HCT116 (cell line): ENCODE data around the gene PSMC3IP. TPM values are rescaled to one million over a fixed set of nuclear protein-coding genes. Genes with fewer than 3 reads are reported as not detected.
A peak's percentile ranks its signal among the peaks of the same experiment; 100 is the strongest.
"Not testable (repeated sequence)": the region's sequence is repeated elsewhere in the genome, so short reads cannot be mapped to it uniquely, and the experiment has no call there.

ENCODE experiments used
- ATAC-seq: fragments of 200-7000 bp; cut with Tn5 transposase; 2 replicates; pipeline ENCODE4 v1.9.1; 2020; ENCODE audit warnings: mild to moderate bottlenecking, moderate library complexity
- BruUV-seq: library from RNA; stranded (reverse); fragments of 400-500 nt; replicated peaks from 2 replicates; lab custom pipeline; 2021; lab: Mats Ljungman, UMichigan
- CTCF ChIA-PET: fragments of 300-600 bp; sonication (Branson Sonifier 250); formaldehyde crosslinking; loops from one replicate; lab custom pipeline; 2021; ENCODE audit warnings: antibody characterized with exemption; lab: Charles Lee
- POLR2A ChIA-PET: fragments of 300-600, 350-600 bp; sonication (Branson Sonifier 250); formaldehyde crosslinking; loops from one replicate; lab custom pipeline; 2021; ENCODE audit warnings: antibody characterized with exemption; lab: Charles Lee
- RAD21 ChIA-PET, 2 experiments: fragments of 300-600 bp; sonication (Branson Sonifier 250); formaldehyde crosslinking; loops; one replicate each; lab custom pipeline; 2023; ENCODE audit warnings: low total read pairs in 2 of 2; ENCODE audit not compliant: uncharacterized antibody in 2 of 2, unreplicated experiment in 2 of 2, low non-redundant PET in 1 of 2; lab: Charles Lee
- DNase-seq: peaks from one replicate; pipeline ENCODE4 v3.0.0-alpha.2; 2010; ENCODE audit warnings: low read depth, low spot score
- H2AFZ ChIP-seq: fragments of 200-600 bp; shearing (Covaris generic), sonication (generic); 2 replicates; pipeline ENCODE4 v1.6.1; 2017; ENCODE audit warnings: low read depth, mixed run types, mixed read lengths, antibody characterized with exemption, low read length; ENCODE audit not compliant: poor library complexity, severe bottlenecking
- H3K27ac ChIP-seq: 2 replicates; pipeline ENCODE4 v1.5.1; 2012; ENCODE audit warnings: low read depth, low read length
- H3K27me3 ChIP-seq: fragments of 200-600 bp; sonication (generic); 2 replicates; pipeline ENCODE4 v1.6.1; 2016; ENCODE audit warnings: mixed run types, low read length, mixed read lengths; ENCODE audit not compliant: insufficient read depth
- H3K36me3 ChIP-seq, 2 experiments: fragments of 200-500 bp in 1 of 2; fragments of 200-600 bp in 1 of 2; sonication (Bioruptor generic) in 1 of 2; sonication (generic) in 1 of 2; 2 replicates each; pipeline versions ENCODE4 v1.5.1 to v1.6.1; 2014 to 2016; ENCODE audit warnings: low read length in 2 of 2, inconsistent platforms in 1 of 2, mixed read lengths in 1 of 2, mixed run types in 1 of 2; ENCODE audit not compliant: insufficient read depth in 2 of 2, control insufficient read depth in 1 of 2
- H3K4me1 ChIP-seq, 2 experiments: fragments of 200-600 bp in 1 of 2; sonication (generic) in 1 of 2; 2 replicates each; pipeline versions ENCODE4 v1.5.1 to v1.6.1; 2012 to 2017; ENCODE audit warnings: low read length in 2 of 2, inconsistent platforms in 1 of 2, mild to moderate bottlenecking in 1 of 2, mixed read lengths in 1 of 2, mixed run types in 1 of 2, moderate library complexity in 1 of 2; ENCODE audit not compliant: insufficient read depth in 2 of 2, control insufficient read depth in 1 of 2
- H3K4me2 ChIP-seq: fragments of 200-600 bp; sonication (generic); 2 replicates; pipeline ENCODE4 v1.6.1; 2017; ENCODE audit warnings: mixed run types, low read length, mixed read lengths
- H3K4me3 ChIP-seq, 2 experiments: fragments of 200-600 bp in 1 of 2; sonication (generic) in 1 of 2; replicated peaks in 1 of 2; 2 replicates each; pipeline ENCODE4 v1.5.1; 2011 to 2016; ENCODE audit warnings: low read length in 2 of 2, control low read depth in 1 of 2, low read depth in 1 of 2, mild to moderate bottlenecking in 1 of 2, mixed read lengths in 1 of 2, mixed run types in 1 of 2
- H3K79me2 ChIP-seq: fragments of 200-600 bp; sonication (generic); 2 replicates; pipeline ENCODE4 v1.6.1; 2017; ENCODE audit warnings: mild to moderate bottlenecking, mixed run types, low read length, moderate library complexity, mixed read lengths; ENCODE audit not compliant: insufficient read depth
- H3K9ac ChIP-seq: fragments of 200-600 bp; sonication (generic); 2 replicates; pipeline ENCODE4 v1.6.1; 2016; ENCODE audit warnings: low read length, mixed read lengths
- H3K9me2 ChIP-seq: fragments of 200-600 bp; sonication (generic), shearing (Covaris generic); 2 replicates; pipeline ENCODE4 v1.6.1; 2017; ENCODE audit warnings: mixed run types, mild to moderate bottlenecking, moderate library complexity; ENCODE audit not compliant: insufficient read depth
- H3K9me3 ChIP-seq, 2 experiments: fragments of 200-500 bp in 1 of 2; fragments of 200-600 bp in 1 of 2; sonication (Bioruptor generic) in 1 of 2; sonication (generic) in 1 of 2; 2 replicates each; pipeline ENCODE4 v1.6.1; 2014 to 2017; ENCODE audit warnings: low read length in 2 of 2, mixed read lengths in 2 of 2, inconsistent platforms in 1 of 2, low read depth in 1 of 2, mild to moderate bottlenecking in 1 of 2, mixed run types in 1 of 2, moderate library complexity in 1 of 2; ENCODE audit not compliant: control insufficient read depth in 1 of 2, insufficient read depth in 1 of 2
- H4K20me1 ChIP-seq: fragments of 200-600 bp; sonication (generic), shearing (Covaris generic); 2 replicates; pipeline ENCODE4 v1.6.1; 2017; ENCODE audit warnings: mixed run types, mild to moderate bottlenecking, moderate library complexity; ENCODE audit not compliant: insufficient read depth
- CEBPB ChIP-seq: IDR thresholded peaks from 2 replicates; pipeline ENCODE4 v1.6.1; 2012; ENCODE audit warnings: low read depth
- CTCF ChIP-seq, 3 experiments: fragments of 200-600 bp in 1 of 3; sonication (generic) in 1 of 3; IDR thresholded peaks in 2 of 3; conservative IDR thresholded peaks in 1 of 3; 2 replicates each; pipeline ENCODE4 v1.5.1; 2012 to 2017; ENCODE audit warnings: low read depth in 2 of 3, low read length in 2 of 3, antibody characterized with exemption in 1 of 3, borderline replicate concordance in 1 of 3, control low read depth in 1 of 3, mild to moderate bottlenecking in 1 of 3, mixed read lengths in 1 of 3, mixed run types in 1 of 3, moderate library complexity in 1 of 3; ENCODE audit not compliant: insufficient read depth in 1 of 3
- POLR2AphosphoS5 ChIP-seq: IDR thresholded peaks from 2 replicates; pipeline ENCODE4 v1.6.1; 2011; ENCODE audit warnings: mild to moderate bottlenecking, low read depth, low read length, moderate library complexity
- RAD21 ChIP-seq: IDR thresholded peaks from 2 replicates; pipeline ENCODE4 v1.6.1; 2012; ENCODE audit warnings: low read depth, mild to moderate bottlenecking
- intact Hi-C: fragments of 100-400 bp; cut with micrococcal nuclease; formaldehyde crosslinking; loops from 2 replicates; pipeline ENCODE4 v1.10.0; 2022
- total RNA-seq: library from RNA; stranded (reverse); gene quantifications from one replicate; pipeline ENCODE4 v1.2.1, GENCODE V29; 2021; ENCODE audit not compliant: unreplicated experiment

Gene PSMC3IP
- total RNA-seq, 1 experiment from 2014 or later = 24.3 TPM

- ATAC-seq, H3K36me3 ChIP-seq, CTCF ChIA-PET, H4K20me1 ChIP-seq, POLR2A ChIA-PET, H3K4me3 ChIP-seq, H3K4me2 ChIP-seq, BruUV-seq, DNase-seq, H3K27ac ChIP-seq, H3K79me2 ChIP-seq, H3K9me3 ChIP-seq, H2AFZ ChIP-seq, H3K9me2 ChIP-seq, H3K27me3 ChIP-seq, RAD21 ChIA-PET, H3K9ac ChIP-seq: not testable (repeated sequence)
- H3K4me1 ChIP-seq = peaks cover 25 to 41% of the 10 kb centered on the region in 2 experiments
- intact Hi-C loops = loop anchor here (5.0 kb wide), 2 partner anchors 35 to 55 kb away; partner anchors contain the start of genes PLEKHH3 and TUBG2
Measured at GRCh38 chr17:42621987-42622386, 44.5 kb upstream of the PSMC3IP start.

GRCh38 chr17:42618442-42619150, 41.1 kb upstream of the PSMC3IP start:
- peak; percentile 87 for ATAC-seq

More at GRCh38 chr17:42618442-42619150, 41.1 kb upstream of the PSMC3IP start:
- no peaks in the 10 kb centered on the region for H3K79me2 ChIP-seq
- TF ChIP-seq CEBPB = no peak
- peak; percentile 72 for TF ChIP-seq RAD21
- peak; percentile 36 to 95 (median 38) for TF ChIP-seq CTCF (IDR thresholded peaks at IDR 0.05 in 2 of 3, conservative IDR thresholded peaks at IDR 0.05 in 1 of 3; ENCODE audit: borderline replicate concordance in 1 of 3, insufficient read depth in 1 of 3, low read depth in 2 of 3, low read length in 2 of 3)
- peak; percentile 18; the same call in 1 of the 2 replicates for TF ChIP-seq POLR2AphosphoS5
- no TSS peak for BruUV-seq
- CTCF ChIA-PET = interaction anchor here (1.3 to 2.3 kb wide), 3 partner anchors 9 to 62 kb away, joined by 4 to 11 read pairs (median 7); partner anchors contain the start of genes RETREG3 and TUBG1
- H2AFZ ChIP-seq = no peak overlapping the region
- H3K27ac ChIP-seq = peak overlapping the region; percentile 10; the same call in 1 of the 2 replicates
- no peak overlapping the region for H3K9ac ChIP-seq
- H3K4me3 ChIP-seq = no peak overlapping the region
- peak overlapping the region; percentile 31; the same call in 1 of the 2 replicates for H3K4me2 ChIP-seq
- DNase-seq = no peak
- intact Hi-C loops = no loop called here
- H3K4me1 ChIP-seq = peaks cover 15 to 27% of the 10 kb centered on the region in 2 experiments
- H4K20me1 ChIP-seq = no peaks in the 10 kb centered on the region
- RAD21 ChIA-PET = interaction anchor here in 1 of 2 experiments (1.4 kb wide), 1 partner anchor 60 kb away, joined by 3 read pairs; no protein-coding TSS in a partner anchor
- H3K36me3 ChIP-seq = peaks cover 16 to 21% of the 10 kb centered on the region in 2 experiments
- no peaks in the 10 kb centered on the region for H3K9me2 ChIP-seq
- POLR2A ChIA-PET = interaction anchor here (1.3 to 1.9 kb wide), 2 partner anchors 9 to 61 kb away, joined by 3 to 8 read pairs; partner anchors contain the start of genes RETREG3 and TUBG1
- no peaks in the 10 kb centered on the region for H3K27me3 ChIP-seq
- H3K9me3 ChIP-seq = no peaks in the 10 kb centered on the region
